BLaER1 treated with 17β-estradiol and CSF1 and Interleukin-3, amounts not matched to agents 10 nM and 100 nM (cell line): ENCODE results near the gene PTPRN2.

Source experiments
- H3K27ac ChIP-seq, 11 experiments: shearing (Covaris generic); formaldehyde crosslinking; 2 replicates each; pipeline ENCODE4 v1.8.1; 2022
- H3K27me3 ChIP-seq, 11 experiments: shearing (Covaris generic); formaldehyde crosslinking; 2 replicates each; pipeline ENCODE4 v1.8.1; 2022
- H3K36me3 ChIP-seq, 11 experiments: shearing (Covaris generic); formaldehyde crosslinking; 2 replicates each; pipeline ENCODE4 v1.8.1; 2022
- H3K4me1 ChIP-seq, 10 experiments: shearing (Covaris generic); formaldehyde crosslinking; 2 replicates each; pipeline ENCODE4 v1.8.1; 2022
- H3K4me2 ChIP-seq, 11 experiments: shearing (Covaris generic); formaldehyde crosslinking; 2 replicates each; pipeline ENCODE4 v1.8.1; 2022
- H3K4me3 ChIP-seq, 10 experiments: shearing (Covaris generic); formaldehyde crosslinking; 2 replicates each; pipeline ENCODE4 v1.8.1; 2022
- H3K9ac ChIP-seq, 11 experiments: shearing (Covaris generic); formaldehyde crosslinking; 2 replicates each; pipeline ENCODE4 v1.8.1; 2022
- H3K9me3 ChIP-seq, 11 experiments: shearing (Covaris generic); formaldehyde crosslinking; replicated peaks in 1 of 11; 2 replicates each; pipeline ENCODE4 v1.8.1; 2022
- H4K20me1 ChIP-seq, 11 experiments: shearing (Covaris generic); formaldehyde crosslinking; 2 replicates each; pipeline ENCODE4 v1.8.1; 2022
- Cebpa-rat ChIP-seq, 11 experiments: shearing (Covaris generic); IDR thresholded peaks; 2 replicates each; pipeline ENCODE4 v1.8.1; 2022

The PTPRN2 gene

GRCh38 chr7:157969995-157970394, 617.6 kb downstream of the PTPRN2 start:
- H3K4me3 ChIP-seq, result no peak overlapping the region
- H3K27me3 ChIP-seq, result no peaks in the 10 kb centered on the region
- H3K9ac ChIP-seq, result no peak overlapping the region
- peaks cover 0 to 9% (median 7%) of the 10 kb centered on the region in 10 experiments; a peak in 9 of 20 replicates for H3K4me1 ChIP-seq
- H3K4me2 ChIP-seq, result no peak overlapping the region
- TF ChIP-seq Cebpa-rat (IDR thresholded peaks at IDR 0.05), result no peak
- no peaks in the 10 kb centered on the region for H4K20me1 ChIP-seq
- H3K9me3 ChIP-seq, result peaks cover 36 to 61% (median 46%) of the 10 kb centered on the region in 11 experiments
- H3K36me3 ChIP-seq, result peaks cover 0 to 8% (median 0%) of the 10 kb centered on the region in 11 experiments; a peak in 4 of 22 replicates
- H3K27ac ChIP-seq, result no peak overlapping the region

GRCh38 chr7:157966490-157966889, 621.1 kb downstream of the PTPRN2 start:
- Histone ChIP-seq H3K4me1 (peaks cover 0 to 9% (median 7%) of the 10 kb centered on the region in 10 experiments; a peak in 10 of 20 replicates), H3K27me3 (no peaks in the 10 kb centered on the region), H3K9me3 (peaks cover 6 to 26% (median 16%) of the 10 kb centered on the region in 11 experiments; a peak in 20 of 22 replicates), H4K20me1 (no peaks in the 10 kb centered on the region), H3K36me3 (no peaks in the 10 kb centered on the region), H3K4me2 (0 out of 22 replicates have a peak overlapping the region, but pooled peaks of 1 of the 11 experiments have one; percentile 25), H3K4me3 (no peak overlapping the region), H3K9ac (no peak overlapping the region), H3K27ac (no peak overlapping the region)
- no peak for TF ChIP-seq Cebpa-rat (IDR thresholded peaks at IDR 0.05)

- Histone ChIP-seq H3K27me3 (no peaks in the 10 kb centered on the region), H3K36me3 (no peaks in the 10 kb centered on the region), H3K4me1 (peaks cover 0 to 9% (median 7%) of the 10 kb centered on the region in 10 experiments; a peak in 10 of 20 replicates), H3K27ac (no peak overlapping the region), H3K4me2 (no peak overlapping the region), H3K4me3 (no peak overlapping the region), H3K9ac (no peak overlapping the region), H4K20me1 (no peaks in the 10 kb centered on the region), H3K9me3 (peaks cover 0 to 14% (median 7%) of the 10 kb centered on the region in 11 experiments; a peak in 18 of 22 replicates)
- TF ChIP-seq Cebpa-rat (IDR thresholded peaks at IDR 0.05), result no peak
Observed at GRCh38 chr7:157964521-157964920, 623.1 kb downstream of the PTPRN2 start.

GRCh38 chr7:157964016-157964415, 623.6 kb downstream of the PTPRN2 start:
- no peaks in the 10 kb centered on the region for H4K20me1 ChIP-seq
- no peak overlapping the region for H3K4me3 ChIP-seq
- no peak overlapping the region for H3K27ac ChIP-seq
- H3K27me3 ChIP-seq, result no peaks in the 10 kb centered on the region
- no peak overlapping the region for H3K9ac ChIP-seq
- H3K9me3 ChIP-seq, result peaks cover 0 to 9% (median 3%) of the 10 kb centered on the region in 11 experiments; a peak in 12 of 22 replicates
- no peak for TF ChIP-seq Cebpa-rat (IDR thresholded peaks at IDR 0.05)
- no peak overlapping the region for H3K4me2 ChIP-seq
- peaks cover 0 to 9% (median 7%) of the 10 kb centered on the region in 10 experiments; a peak in 10 of 20 replicates for H3K4me1 ChIP-seq
- no peaks in the 10 kb centered on the region for H3K36me3 ChIP-seq

- TF ChIP-seq Cebpa-rat (IDR thresholded peaks at IDR 0.05), result no peak
- Histone ChIP-seq H3K4me3 (no peak overlapping the region), H3K4me2 (no peak overlapping the region), H3K36me3 (no peaks in the 10 kb centered on the region), H3K4me1 (peaks cover 0 to 9% (median 7%) of the 10 kb centered on the region in 10 experiments; a peak in 10 of 20 replicates), H3K27ac (no peak overlapping the region), H4K20me1 (no peaks in the 10 kb centered on the region), H3K27me3 (no peaks in the 10 kb centered on the region), H3K9me3 (peaks cover 0 to 13% (median 4%) of the 10 kb centered on the region in 11 experiments; a peak in 7 of 22 replicates), H3K9ac (no peak overlapping the region)
Observed at GRCh38 chr7:157963526-157963925, 624.1 kb downstream of the PTPRN2 start.

GRCh38 chr7:157962458-157963306, 624.9 kb downstream of the PTPRN2 start:
- Histone ChIP-seq H4K20me1 (no peaks in the 10 kb centered on the region), H3K9ac (no peak overlapping the region), H3K36me3 (no peaks in the 10 kb centered on the region), H3K4me3 (no peak overlapping the region), H3K4me2 (no peak overlapping the region), H3K27ac (no peak overlapping the region), H3K4me1 (peaks cover 0 to 9% (median 7%) of the 10 kb centered on the region in 10 experiments; a peak in 10 of 20 replicates), H3K27me3 (no peaks in the 10 kb centered on the region), H3K9me3 (peaks cover 0 to 15% (median 0%) of the 10 kb centered on the region in 11 experiments; a peak in 6 of 22 replicates)
- TF ChIP-seq Cebpa-rat (IDR thresholded peaks at IDR 0.05), result no peak

- Histone ChIP-seq H3K4me1 (peaks cover 0 to 9% (median 7%) of the 10 kb centered on the region in 10 experiments; a peak in 10 of 20 replicates), H3K4me3 (no peak overlapping the region), H3K4me2 (no peak overlapping the region), H3K9me3 (peaks cover 0 to 15% (median 0%) of the 10 kb centered on the region in 11 experiments; a peak in 6 of 22 replicates), H3K27me3 (no peaks in the 10 kb centered on the region), H3K36me3 (no peaks in the 10 kb centered on the region), H3K9ac (no peak overlapping the region), H3K27ac (no peak overlapping the region), H4K20me1 (no peaks in the 10 kb centered on the region)
- no peak for TF ChIP-seq Cebpa-rat (IDR thresholded peaks at IDR 0.05)
Observed at GRCh38 chr7:157961731-157962457, 625.7 kb downstream of the PTPRN2 start.

- Histone ChIP-seq H3K4me2 (peak overlapping the region in 3 of 11 experiments; percentile 7 to 35 (median 15); a peak in 3 of 22 replicates), H3K27me3 (no peaks in the 10 kb centered on the region), H3K27ac (no peak overlapping the region), H3K9me3 (peaks cover 0 to 7% (median 0%) of the 10 kb centered on the region in 11 experiments; a peak in 5 of 22 replicates), H3K4me3 (no peak overlapping the region), H3K4me1 (peaks cover 0 to 17% (median 3%) of the 10 kb centered on the region in 10 experiments; a peak in 5 of 20 replicates), H4K20me1 (no peaks in the 10 kb centered on the region), H3K36me3 (no peaks in the 10 kb centered on the region), H3K9ac (no peak overlapping the region)
- no peak for TF ChIP-seq Cebpa-rat (IDR thresholded peaks at IDR 0.05)
Observed at GRCh38 chr7:157955348-157955999, 632.1 kb downstream of the PTPRN2 start.
